ENCODE data around the gene CELF3. TPM values are rescaled to one million over a fixed set of nuclear protein-coding genes. Genes with fewer than 3 reads are reported as not detected.

The CELF3 gene
- total RNA-seq, 1 experiment from 2014 or later = 0.27 TPM

- peaks cover 47% of the 10 kb centered on the region for H3K36me3 Mint-ChIP-seq (ENCODE audit: insufficient read depth, unreplicated experiment)
- intact Hi-C loops (cut with micrococcal nuclease; ENCODE audit: unreplicated experiment) = loop anchor here (10.0 kb wide), 1 partner anchor 67 kb away; no protein-coding TSS in a partner anchor
- CTCF ChIA-PET = no interaction called here
These were observed 54.9 kb downstream of the CELF3 start for GRCh38 chr1:151661751-151662150.

GRCh38 chr1:151655371-151655770 is 61.2 kb downstream of the CELF3 start:
- no peaks in the 10 kb centered on the region for H3K4me1 ChIP-seq

More at GRCh38 chr1:151661751-151662150, 54.9 kb downstream of the CELF3 start:
- no peak overlapping the region for H3K4me3 Mint-ChIP-seq (ENCODE audit: unreplicated experiment)
- no peak overlapping the region for H3K27ac Mint-ChIP-seq (ENCODE audit: unreplicated experiment)
- Histone ChIP-seq H3K9me3 (no peaks in the 10 kb centered on the region), H3K4me1 (no peaks in the 10 kb centered on the region), H3K36me3 (ENCODE audit: control insufficient read depth, insufficient read depth, low read length) (no peaks in the 10 kb centered on the region), H3K4me3 (ENCODE audit: low read depth, low read length) (no peak overlapping the region), H3K27me3 (replicated peaks; ENCODE audit: control insufficient read depth, insufficient read depth, low read length) (no peaks in the 10 kb centered on the region)
- H3K4me1 Mint-ChIP-seq (ENCODE audit: low read depth, unreplicated experiment) = no peaks in the 10 kb centered on the region
- no TSS peak for BruUV-seq (replicated peaks)
- no peak for DNase-seq
- H3K9me3 Mint-ChIP-seq (ENCODE audit: unreplicated experiment) = no peaks in the 10 kb centered on the region
- H3K27me3 Mint-ChIP-seq (ENCODE audit: insufficient read depth, unreplicated experiment) = no peaks in the 10 kb centered on the region
- TF ChIP-seq CTCF (IDR thresholded peaks at IDR 0.05; ENCODE audit: insufficient read depth in 1 of 2, low read depth in 1 of 2, low read length in 1 of 2, severe bottlenecking in 1 of 2, unreplicated experiment in 1 of 2) = no peak
- POLR2A ChIA-PET = no interaction called here

GRCh38 chr1:151653397-151653796 is 63.2 kb downstream of the CELF3 start:
- intact Hi-C loops (cut with micrococcal nuclease; ENCODE audit: unreplicated experiment) = no loop called here
- CTCF ChIA-PET = no interaction called here
- no peak for TF ChIP-seq CTCF (IDR thresholded peaks at IDR 0.05; ENCODE audit: insufficient read depth in 1 of 2, low read depth in 1 of 2, low read length in 1 of 2, severe bottlenecking in 1 of 2, unreplicated experiment in 1 of 2)
- Histone ChIP-seq H3K4me1 (no peaks in the 10 kb centered on the region), H3K4me3 (ENCODE audit: low read depth, low read length) (no peak overlapping the region), H3K27me3 (replicated peaks; ENCODE audit: control insufficient read depth, insufficient read depth, low read length) (no peaks in the 10 kb centered on the region), H3K36me3 (ENCODE audit: control insufficient read depth, insufficient read depth, low read length) (no peaks in the 10 kb centered on the region; the same call in 1 of the 2 replicates), H3K9me3 (no peaks in the 10 kb centered on the region)
- Mint-ChIP-seq H3K27ac (ENCODE audit: unreplicated experiment) (no peak overlapping the region), H3K36me3 (ENCODE audit: insufficient read depth, unreplicated experiment) (peaks cover 22% of the 10 kb centered on the region), H3K4me3 (ENCODE audit: unreplicated experiment) (no peak overlapping the region), H3K9me3 (ENCODE audit: unreplicated experiment) (no peaks in the 10 kb centered on the region), H3K4me1 (ENCODE audit: low read depth, unreplicated experiment) (no peaks in the 10 kb centered on the region), H3K27me3 (ENCODE audit: insufficient read depth, unreplicated experiment) (no peaks in the 10 kb centered on the region)
- POLR2A ChIA-PET = no interaction called here
- no TSS peak for BruUV-seq (replicated peaks)
- no peak for DNase-seq

More at GRCh38 chr1:151655371-151655770, 61.2 kb downstream of the CELF3 start:
- CTCF ChIA-PET = interaction anchor here (0.9 kb wide), 1 partner anchor 181 kb away, joined by 4 read pairs; no protein-coding TSS in a partner anchor
- intact Hi-C loops (cut with micrococcal nuclease; ENCODE audit: unreplicated experiment) = no loop called here
- Histone ChIP-seq H3K4me3 (ENCODE audit: low read depth, low read length) (no peak overlapping the region), H3K27me3 (replicated peaks; ENCODE audit: control insufficient read depth, insufficient read depth, low read length) (no peaks in the 10 kb centered on the region), H3K36me3 (ENCODE audit: control insufficient read depth, insufficient read depth, low read length) (no peaks in the 10 kb centered on the region; the same call in 1 of the 2 replicates), H3K9me3 (no peaks in the 10 kb centered on the region)
- H3K27me3 Mint-ChIP-seq (ENCODE audit: insufficient read depth, unreplicated experiment) = no peaks in the 10 kb centered on the region
- H3K4me1 Mint-ChIP-seq (ENCODE audit: low read depth, unreplicated experiment) = no peaks in the 10 kb centered on the region
- TF ChIP-seq CTCF (IDR thresholded peaks at IDR 0.05; ENCODE audit: insufficient read depth in 1 of 2, low read depth in 1 of 2, low read length in 1 of 2, severe bottlenecking in 1 of 2, unreplicated experiment in 1 of 2) = no peak
- H3K9me3 Mint-ChIP-seq (ENCODE audit: unreplicated experiment) = no peaks in the 10 kb centered on the region
- peaks cover 30% of the 10 kb centered on the region for H3K36me3 Mint-ChIP-seq (ENCODE audit: insufficient read depth, unreplicated experiment)
- no peak for DNase-seq
- BruUV-seq (replicated peaks) = no TSS peak
- no peak overlapping the region for H3K4me3 Mint-ChIP-seq (ENCODE audit: unreplicated experiment)
- H3K27ac Mint-ChIP-seq (ENCODE audit: unreplicated experiment) = no peak overlapping the region
- POLR2A ChIA-PET = no interaction called here

Other genes starting within 250 kb of the CELF3 start
- gene CGN, start 205.4 kb downstream of the CELF3 start, total RNA-seq (2022) = 147 TPM in 2 replicates
- gene TUFT1, start 176.5 kb downstream of the CELF3 start, total RNA-seq (2022) = 34.9 and 36.6 TPM in 2 replicates
- 47.2 and 47.4 TPM in 2 replicates for gene SNX27, start 104.8 kb downstream of the CELF3 start, total RNA-seq (2022)
- 0.88 and 1.0 TPM in 2 replicates for gene RIIAD1, start 4.7 kb upstream of the CELF3 start, total RNA-seq (2022)
- 122 and 131 TPM in 2 replicates for gene MRPL9, start 46.7 kb upstream of the CELF3 start, total RNA-seq (2022)
- 12.6 and 15.0 TPM in 2 replicates for gene TDRKH, start 73.7 kb upstream of the CELF3 start, total RNA-seq (2022)
- not detected in 2 replicates for gene LINGO4, start 88.6 kb upstream of the CELF3 start, total RNA-seq (2022)
- not detected in 2 replicates for gene RORC, start 115.0 kb upstream of the CELF3 start, total RNA-seq (2022)
- 0.23 and 0.60 TPM in 2 replicates for gene C2CD4D, start 123.0 kb upstream of the CELF3 start, total RNA-seq (2022)
- gene THEM5, start 136.9 kb upstream of the CELF3 start, total RNA-seq (2022) = not detected in 2 replicates
- gene THEM4, start 192.7 kb upstream of the CELF3 start, total RNA-seq (2022) = 7.1 and 9.5 TPM in 2 replicates